HG03066 (cell line): ENCODE results near the gene FILIP1L.

Experiments used
- ATAC-seq: cut with Tn5 transposase; IDR thresholded peaks from one replicate; pipeline ENCODE4 v1.9.1; 2021; ENCODE audit warnings: low read depth; ENCODE audit not compliant: unreplicated experiment

FILIP1L gene

DNA sequence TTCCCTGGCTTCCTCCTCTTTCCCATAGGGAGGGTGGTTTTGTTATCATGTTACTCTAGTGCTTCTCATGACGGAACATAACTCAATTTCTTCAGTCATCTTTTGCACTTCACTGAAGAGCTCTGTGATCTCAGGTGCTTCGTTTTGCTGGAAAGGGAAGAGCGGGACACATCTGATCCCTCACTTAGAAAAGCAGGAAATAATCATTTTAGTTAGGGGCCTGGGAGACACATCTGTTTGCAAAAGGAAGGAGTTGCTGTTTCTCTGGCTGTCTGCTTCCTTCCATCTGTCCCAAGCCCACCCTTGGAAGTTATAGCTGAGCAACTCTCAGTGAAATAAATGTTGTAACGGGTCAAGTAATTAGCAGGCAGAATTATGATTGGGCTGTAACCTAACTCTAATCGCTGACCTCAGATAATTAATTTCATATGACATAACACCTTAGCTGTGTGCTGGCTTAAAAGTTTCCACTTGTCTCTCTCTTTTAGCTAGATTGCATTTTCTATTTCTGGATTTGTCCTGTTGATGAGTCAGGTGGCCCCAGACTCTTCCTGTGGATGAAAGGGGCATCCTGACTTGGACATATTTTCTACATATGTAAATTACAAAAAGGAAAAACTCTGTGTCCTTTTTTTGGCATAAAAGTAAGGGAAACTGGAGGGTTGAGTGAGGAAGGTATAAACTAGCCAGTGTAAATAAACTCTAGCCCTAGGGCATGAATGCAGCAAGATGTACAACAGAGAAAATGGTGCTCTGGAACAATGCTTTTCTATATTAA, 11.0 kb upstream of the FILIP1L start:
- ATAC-seq, result no peak

DNA sequence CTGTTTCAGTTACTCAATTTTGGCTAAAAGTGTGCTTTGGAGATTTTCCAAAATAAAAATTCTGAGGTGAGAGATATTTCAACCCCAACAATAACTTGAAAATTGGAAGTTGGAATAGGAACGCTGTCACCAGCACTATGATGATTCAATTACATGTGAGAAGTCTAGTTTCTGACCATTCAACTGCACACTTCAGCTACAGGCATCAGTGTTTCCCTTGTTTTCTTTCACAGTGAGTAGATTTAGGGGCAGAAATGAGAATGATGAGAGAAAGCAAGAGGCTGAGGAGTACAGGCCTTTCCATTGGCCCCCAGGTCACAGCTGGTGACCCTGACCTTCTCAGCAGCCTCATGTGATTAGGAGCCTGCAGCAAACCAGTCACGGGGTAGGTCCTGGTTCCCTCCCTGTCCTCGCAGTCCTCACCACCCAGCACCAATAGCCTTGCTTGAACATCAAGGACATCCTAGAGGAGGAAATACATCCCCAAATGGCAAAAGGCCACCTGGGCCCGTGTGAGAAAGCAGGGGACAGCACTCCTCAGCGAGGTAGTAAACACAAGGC, 10.0 kb upstream of the FILIP1L start:
- no peak for ATAC-seq

DNA sequence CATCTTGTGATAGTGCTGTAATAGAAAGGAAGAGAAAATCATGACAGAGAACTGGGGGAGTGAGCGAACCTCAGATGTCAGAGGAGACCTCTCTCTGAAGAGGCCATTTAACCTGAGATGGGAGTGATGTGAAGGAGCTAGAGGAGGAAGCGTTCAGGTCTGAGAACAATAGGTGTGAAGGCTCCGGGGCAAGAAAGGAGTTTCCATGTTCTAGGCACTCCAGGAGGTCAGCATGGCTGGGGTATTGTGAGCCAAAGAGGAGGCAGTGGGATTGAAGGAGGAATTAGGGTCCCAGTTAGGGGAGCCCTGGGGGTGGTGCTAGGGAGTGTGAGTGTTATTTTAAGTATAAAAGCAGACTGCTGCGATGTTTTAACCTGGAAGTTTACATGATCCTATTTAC, 8.8 kb upstream of the FILIP1L start:
- no peak for ATAC-seq

DNA sequence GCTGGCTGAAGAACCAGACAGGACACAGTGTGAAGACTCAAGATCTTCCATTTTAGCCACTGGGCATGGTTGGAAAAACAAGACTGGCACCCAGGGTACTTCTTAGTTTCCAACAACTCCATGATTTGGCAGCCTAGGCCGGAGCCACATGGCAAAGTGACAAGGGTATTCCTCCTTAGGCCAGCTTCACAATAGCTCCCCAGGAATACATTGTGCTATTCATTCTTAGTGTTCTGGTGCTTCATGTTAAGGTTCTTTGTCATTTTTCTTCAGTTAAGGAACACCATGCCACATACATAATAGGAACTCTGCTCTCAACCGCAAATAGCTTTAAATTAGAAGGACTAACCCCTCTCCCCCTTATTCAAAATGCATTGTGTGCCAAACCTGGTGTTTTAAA, 8.0 kb upstream of the FILIP1L start:
- no peak for ATAC-seq

DNA sequence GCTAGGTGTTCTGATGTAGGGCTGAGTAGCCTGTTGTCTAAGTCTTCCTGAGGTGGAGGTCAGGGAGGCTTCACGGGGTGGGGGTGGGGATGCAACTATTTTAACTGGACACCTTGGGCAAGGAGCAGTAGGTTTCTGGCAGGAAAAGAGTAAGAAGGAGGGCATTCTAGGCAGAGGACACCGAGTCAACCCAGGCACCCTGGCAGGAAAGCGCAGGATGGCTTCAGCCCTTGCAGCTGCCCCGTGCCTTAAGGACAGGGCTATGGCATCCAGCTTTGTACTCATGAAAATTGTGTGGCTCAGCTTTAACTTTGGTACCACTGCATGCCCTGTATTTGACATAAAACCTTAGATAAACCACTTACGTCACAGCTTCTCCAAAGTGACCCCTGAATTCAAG, 6.4 kb upstream of the FILIP1L start:
- ATAC-seq, result no peak

DNA sequence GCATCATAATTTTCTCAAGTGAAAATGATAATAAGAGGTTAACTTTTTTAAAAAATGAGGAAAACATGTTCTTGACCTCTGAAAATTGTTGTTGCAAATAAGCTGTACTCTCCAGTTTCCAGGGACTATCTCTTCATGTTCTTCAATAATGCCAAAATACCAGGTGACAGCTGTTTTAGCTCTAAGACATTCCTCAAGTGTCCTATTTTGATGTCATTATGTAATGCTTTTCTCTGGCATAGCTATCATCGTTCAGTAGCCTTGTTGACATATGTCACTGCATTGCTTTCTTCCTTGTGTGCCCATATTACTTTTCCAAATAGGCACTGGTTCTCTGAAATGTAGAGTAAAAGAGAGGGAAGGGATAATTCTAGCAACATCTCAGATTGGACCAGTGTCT, 5.7 kb upstream of the FILIP1L start:
- no peak for ATAC-seq

DNA sequence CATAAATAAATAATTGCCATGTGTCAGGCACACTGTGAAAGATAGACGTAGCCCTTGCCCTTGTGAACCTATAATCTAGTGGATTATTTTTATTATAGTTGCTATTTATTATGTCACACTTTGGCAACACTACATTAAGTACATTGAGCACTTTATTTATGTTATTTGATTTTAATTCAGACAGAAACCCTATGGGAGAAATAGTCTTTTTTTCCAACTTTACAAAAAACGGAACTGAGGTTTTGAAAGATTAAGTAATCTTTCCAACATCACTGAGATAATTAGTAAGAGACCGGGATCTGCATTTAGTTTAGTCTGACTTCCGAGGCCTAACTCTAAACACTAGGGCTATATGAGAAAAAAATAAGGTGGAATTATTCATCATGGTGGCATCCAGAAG, 2.8 kb upstream of the FILIP1L start:
- no peak for ATAC-seq

DNA sequence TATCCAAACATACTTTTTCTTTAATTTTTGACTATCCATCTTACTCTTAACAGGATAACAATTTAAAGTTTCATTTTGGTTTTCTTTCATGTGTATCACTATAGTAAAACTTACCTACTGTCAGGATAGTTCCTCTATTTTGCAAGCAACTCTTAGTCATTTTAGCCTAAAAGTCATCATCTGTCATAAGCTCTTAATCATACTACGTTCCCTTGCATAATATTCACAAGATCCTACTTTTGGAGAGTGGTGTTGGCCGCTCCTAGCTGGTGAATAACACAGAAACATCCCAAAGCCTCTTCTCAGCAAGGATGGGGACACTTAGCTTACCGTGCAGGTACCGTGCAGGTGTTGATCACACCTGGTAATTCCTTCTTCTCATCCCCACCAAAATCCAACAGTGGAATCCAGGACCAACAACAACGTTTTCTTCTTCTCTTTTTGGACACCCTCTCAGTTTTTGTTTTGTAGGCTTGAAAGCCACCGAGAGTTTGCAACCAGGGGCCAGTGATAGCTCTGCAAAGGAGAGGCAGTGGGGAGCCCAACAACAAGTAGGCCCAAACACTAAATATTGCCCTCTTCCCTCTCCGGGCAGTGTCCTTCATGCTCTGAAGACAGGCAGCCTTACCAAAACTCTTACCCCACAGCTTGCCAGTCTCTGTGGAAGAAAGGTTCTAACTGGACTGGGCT, 433 bp downstream of the FILIP1L start:
- no peak for ATAC-seq

DNA sequence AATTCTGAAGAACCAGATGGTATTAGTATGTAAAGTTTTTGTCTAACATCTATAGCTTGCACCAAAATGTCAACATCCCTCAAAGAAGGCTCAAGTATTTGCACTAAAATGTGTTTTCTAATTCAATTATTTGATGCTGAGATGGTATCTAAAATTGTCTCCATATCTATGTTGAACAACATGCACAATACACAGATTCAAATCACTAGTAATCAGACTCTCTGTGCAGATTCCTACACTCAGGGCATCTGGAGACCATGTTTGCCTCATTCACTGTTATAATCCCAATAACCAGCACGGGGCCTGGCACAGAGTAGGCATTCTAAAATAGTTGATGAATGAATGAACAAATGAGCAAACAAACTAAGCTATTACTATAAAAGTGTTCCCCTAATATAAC, 2.6 kb downstream of the FILIP1L start:
- no peak for ATAC-seq

DNA sequence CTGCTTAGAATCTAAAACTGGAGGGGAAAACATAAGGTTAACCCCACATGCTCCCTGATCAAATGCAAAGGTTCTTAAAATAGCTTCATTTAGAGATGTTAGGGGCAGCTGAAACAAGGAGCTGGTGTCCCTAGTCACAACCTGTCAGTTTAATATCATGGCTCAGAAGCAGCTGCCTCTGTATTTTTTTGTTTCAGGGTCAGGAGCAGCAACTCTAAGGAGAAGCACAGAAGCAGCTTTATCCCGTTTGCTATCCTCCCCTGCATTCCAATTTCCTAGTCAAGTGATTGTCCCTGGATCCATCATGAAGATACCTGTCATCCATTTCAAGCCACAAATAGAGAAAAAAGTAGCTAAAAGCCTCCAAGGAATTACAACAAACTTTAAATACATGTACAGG, 4.1 kb downstream of the FILIP1L start:
- ATAC-seq, result no peak

DNA sequence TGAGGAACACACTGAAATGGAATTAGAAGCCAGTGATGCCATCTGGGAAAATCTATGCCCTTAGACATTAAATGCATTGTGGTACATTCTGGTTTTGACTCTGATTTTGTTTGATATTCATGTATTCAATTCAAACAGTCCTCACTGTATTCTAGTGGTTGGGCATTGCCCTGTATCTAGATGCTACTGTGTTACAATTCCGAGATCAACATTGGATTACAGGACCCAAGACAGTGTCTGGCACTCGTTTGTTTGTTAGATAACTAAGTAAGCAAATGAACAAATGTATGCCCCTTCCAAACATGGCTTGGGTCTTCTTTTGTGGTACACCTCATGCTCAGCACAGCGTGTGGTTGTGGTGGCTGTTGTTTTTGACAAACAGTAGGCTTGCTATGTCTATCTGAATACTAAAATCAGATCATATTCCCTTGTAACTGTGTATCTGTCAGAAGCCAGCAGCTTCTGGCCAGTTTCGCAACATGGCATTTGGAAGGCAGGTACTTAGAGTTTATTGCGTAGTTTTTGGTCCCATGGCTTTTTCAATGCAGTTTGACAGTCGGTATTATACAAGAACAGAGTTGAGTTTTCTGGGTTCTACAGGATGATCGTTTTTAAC, 5.7 kb downstream of the FILIP1L start:
- ATAC-seq, result no peak

DNA sequence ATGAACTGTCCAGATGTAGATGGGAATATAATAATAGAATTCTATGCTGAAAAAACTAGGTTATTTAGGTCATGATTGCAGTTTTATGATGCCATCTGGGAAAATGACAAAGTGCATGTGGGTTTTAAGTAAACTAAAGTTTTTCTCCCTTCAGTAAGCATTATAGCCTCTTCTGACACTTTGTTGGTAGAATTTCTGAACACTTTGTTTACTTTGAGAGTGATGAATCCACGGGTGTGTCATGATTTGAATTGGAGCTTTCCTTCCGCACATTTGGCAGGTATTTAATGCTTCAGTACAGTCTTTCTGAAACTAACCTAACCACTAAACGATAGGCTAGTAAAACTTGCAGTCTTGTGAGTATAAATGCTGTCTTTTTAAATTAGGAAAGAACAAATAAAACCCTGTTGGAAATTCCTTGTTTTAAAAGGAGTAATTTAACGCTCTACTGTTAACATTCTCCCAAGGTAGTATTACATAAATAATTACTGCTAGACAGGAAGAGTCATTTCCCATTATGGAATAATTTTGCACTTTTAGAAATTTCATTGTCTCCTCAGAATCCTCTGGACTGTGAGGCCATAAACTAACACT, 7.0 kb downstream of the FILIP1L start:
- no peak for ATAC-seq

DNA sequence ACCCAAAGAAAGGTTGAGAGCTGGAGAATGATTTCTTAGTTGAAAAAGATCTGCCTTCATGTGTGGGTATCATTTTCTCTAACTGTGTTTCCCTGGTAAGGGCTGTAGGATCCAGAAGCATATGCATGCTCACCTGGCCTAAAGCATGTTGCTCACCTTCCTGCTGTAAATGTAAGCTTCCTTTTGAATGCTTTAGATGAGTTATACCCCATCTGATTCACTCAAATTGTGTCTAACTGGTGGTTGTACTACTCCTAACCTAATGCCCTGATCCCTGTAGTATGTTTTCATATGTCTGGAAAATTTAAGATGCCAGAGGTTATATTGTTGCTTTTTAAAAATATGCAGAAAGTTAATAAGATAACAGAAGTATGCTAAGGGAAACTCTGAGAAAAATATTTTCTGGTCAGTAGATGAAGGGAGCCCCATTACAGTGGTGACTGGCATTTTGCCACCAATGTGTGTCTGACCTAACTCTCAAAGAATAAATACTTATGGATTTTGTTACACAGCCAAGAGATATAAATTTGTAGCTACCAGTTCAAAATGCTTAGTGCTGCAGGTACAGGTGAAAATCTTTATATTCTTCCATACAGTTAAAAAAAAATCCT, 7.7 kb downstream of the FILIP1L start:
- ATAC-seq, result no peak

DNA sequence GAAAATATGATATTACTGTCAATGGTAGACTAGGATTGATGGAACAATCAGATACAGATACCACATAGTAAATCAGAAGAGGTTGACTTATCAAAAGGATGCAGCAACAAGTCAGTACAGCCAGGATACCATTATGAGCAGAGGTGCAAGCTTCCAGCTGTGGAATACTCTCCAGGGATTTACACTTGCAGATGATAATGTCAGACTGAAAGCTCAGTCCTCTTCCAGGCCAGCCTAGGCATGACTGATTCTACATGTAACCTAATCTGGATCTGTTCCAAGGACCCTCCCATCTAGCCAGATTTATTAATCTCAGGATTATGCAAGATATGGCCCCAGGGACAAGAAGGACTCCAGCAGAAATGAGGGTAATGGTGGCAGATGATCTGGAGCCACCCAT, 8.2 kb downstream of the FILIP1L start:
- ATAC-seq, result no peak

DNA sequence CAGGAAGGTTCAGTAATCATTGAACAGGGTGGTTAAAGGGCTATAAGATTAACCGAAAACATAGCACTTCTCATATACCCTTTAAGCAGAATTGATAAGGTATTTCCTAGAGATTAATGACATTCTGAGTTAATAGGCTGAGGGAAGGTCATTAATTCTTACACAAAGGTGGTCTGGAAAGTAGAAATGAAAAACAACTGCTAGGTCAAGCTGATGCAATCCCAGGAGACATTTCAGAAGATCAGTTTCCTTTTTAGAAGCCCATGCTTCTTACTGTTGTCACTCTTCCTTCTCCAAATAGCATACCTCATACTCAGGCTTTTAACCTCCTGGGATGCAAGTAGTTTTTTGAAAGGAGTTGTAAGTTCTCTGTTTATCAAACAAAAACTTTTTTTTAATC, 8.8 kb downstream of the FILIP1L start:
- ATAC-seq, result no peak

DNA sequence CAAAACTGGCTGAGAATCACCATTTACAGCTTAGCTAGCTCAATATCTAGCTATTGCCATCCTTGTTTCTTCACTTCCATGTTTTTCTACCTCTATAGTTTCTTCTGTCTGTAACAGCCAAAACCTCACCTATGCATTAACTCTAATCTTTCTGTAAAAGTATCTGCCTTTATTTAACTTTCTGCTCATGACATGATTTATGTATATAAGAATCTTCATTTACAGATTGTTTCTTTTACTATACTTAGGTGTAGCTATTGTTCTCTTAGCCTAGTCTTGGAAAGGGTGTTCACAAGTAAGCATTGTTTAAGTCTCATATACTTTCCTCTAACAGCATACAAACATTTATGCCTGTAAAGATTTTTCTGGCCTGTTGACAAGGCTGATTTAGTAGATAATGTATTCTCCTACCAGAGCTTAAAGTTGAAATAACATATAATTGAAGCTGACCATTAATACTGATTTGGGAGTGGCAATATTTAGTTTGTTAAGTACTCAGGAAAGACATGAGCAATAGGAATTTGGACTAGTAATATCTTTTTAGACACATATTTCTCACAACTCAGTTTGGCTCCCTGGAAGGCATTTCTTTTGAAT, 9.4 kb downstream of the FILIP1L start:
- no peak for ATAC-seq

DNA sequence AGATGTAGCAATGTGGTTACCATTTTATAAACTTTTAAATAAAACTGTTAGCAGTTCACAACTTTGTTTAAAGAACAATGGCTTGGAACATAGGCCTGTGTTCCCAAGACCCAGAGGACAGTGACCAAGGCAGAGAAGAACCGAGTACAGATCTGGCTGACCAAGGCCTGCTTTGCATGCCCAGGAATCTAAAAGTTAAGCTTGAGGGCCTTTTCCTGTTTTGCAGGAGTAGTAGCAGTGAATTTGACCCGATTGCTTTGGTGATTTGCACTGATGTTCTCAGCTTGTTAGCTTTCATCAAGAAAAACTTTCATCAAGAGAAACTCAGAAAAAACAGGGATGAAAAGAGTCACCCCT, 9.9 kb downstream of the FILIP1L start:
- ATAC-seq, result peak; percentile 38

DNA sequence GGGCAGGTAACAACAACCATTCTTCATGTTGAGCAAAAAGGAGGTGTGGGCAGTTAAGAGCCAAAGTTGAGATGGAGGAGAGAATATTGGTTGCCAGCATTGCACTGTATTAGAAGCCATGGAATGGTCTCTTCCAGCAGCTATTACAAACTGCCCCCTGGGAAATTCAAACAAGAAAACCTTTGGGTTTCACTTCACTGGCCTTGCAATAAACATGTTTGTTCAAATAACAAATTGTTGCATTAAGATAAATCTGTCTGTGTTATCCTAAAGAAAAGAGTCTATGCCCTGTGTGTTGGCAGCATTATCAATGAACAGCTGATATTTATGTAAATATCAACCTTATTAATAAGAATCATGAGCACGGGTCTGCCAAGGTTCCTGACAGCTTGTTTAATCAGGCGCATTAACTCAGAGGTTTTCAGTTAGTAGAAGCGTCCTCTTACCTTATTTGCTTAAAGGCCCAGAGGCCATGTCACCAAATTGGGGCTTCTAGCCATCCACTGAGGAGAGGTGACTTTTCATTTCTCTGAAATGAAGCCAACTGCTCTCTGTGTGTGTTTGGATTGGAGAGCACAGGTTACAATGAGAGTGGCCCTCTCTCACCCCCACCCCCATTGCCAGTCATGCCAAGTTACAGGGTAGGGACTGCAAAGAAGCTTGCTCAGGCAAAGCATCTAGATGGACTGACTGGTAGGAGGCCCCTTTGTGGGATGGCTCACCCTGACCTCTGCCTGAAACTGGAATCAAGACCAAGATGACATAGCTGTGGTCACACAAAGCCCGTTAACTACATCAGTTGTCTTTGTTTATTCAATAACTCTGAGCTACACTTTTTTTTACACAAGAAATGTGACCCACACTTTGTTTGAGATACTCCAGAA, 10.5 kb downstream of the FILIP1L start:
- ATAC-seq, result peak; percentile 90

DNA sequence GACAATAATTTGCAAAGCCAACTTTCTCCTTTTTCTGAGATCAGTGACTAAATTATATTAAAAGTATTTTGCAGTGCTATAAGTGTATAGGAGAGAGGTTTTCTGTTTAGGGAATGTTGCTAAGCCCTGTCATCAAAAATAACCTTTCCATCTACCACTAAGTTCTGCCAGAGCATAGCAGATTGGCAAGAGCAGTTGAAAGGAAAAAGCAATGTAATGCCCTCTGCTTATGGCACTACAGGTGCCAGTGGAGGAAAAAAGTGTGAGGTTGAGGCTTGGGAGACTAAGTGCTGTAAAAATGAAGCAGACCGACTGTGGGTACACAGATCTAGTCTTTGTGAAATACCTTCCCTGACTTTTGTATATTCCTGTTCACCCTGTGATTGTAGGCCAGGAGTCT, 11.5 kb downstream of the FILIP1L start:
- no peak for ATAC-seq

DNA sequence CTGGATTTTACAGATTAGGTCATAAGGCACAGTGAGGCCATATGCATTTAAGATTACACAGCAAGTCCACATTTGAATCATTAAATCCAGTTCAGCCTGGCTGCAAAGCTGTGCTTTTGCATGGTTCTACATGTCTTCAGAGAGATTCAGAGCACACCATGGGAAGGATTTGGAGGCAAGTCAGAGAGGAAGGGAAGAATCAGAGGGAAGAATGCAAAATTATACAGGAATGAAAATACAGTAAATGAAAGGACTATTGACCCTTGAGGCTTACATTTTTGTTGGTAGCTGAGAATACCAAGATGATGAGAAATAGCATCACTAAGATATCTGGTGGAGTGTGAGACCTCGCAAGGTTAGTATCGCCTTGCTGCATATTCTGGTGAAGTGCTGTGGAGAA, 13.9 kb downstream of the FILIP1L start:
- ATAC-seq, result no peak
